ENCODE measurements around the gene OMP. TPM values are rescaled to one million over a fixed set of nuclear protein-coding genes. Genes with fewer than 3 reads are reported as not detected.

Gene OMP
- total RNA-seq, 2 donors from 2014 or later = not detected

DNA sequence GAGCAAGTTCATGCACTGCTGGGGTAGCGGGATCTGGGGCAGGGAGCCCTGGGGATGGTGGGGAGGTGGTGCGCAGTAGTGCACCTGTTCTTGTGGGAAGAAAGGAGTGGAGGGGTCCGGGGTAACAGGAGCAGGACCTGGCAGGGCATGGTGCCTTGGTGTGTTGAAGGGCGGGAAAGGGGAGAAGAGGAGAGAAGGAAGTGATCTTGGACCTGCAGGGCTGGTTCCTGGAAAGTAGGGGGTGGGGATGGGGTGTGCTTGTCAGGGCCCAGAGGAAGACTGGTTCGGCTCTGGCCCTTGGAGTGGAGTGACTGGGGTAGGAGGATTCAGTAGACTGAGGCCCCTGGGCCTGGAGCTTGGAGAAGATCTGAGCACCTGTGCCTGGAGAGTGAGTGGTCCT, 46.7 kb upstream of the OMP start:
- intact Hi-C loops (cut with DNase I) = no loop called here
- 87 to 96% methylated on average over 5 of the region's 5 CpGs for WGBS, 2 donors
- Histone ChIP-seq H3K27me3 (no peaks in the 10 kb centered on the region), H3K4me3 (no peak overlapping the region), H3K9me3 (peaks cover 0 to 12% (median 0%) of the 10 kb centered on the region in 3 donors), H3K27ac (no peak overlapping the region), H3K4me1 (peaks cover 8% of the 10 kb centered on the region), H3K36me3 (replicated peaks in 1 of 2; ENCODE audit: insufficient read depth in 1 of 2, low read depth in 2 of 2) (no peaks in the 10 kb centered on the region)
- DNase-seq (no peak), ATAC-seq (no peak)
- TF ChIP-seq, protein P1, sequence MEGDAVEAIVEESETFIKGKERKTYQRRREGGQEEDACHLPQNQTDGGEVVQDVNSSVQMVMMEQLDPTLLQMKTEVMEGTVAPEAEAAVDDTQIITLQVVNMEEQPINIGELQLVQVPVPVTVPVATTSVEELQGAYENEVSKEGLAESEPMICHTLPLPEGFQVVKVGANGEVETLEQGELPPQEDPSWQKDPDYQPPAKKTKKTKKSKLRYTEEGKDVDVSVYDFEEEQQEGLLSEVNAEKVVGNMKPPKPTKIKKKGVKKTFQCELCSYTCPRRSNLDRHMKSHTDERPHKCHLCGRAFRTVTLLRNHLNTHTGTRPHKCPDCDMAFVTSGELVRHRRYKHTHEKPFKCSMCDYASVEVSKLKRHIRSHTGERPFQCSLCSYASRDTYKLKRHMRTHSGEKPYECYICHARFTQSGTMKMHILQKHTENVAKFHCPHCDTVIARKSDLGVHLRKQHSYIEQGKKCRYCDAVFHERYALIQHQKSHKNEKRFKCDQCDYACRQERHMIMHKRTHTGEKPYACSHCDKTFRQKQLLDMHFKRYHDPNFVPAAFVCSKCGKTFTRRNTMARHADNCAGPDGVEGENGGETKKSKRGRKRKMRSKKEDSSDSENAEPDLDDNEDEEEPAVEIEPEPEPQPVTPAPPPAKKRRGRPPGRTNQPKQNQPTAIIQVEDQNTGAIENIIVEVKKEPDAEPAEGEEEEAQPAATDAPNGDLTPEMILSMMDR (IDR thresholded peaks at IDR 0.05) = no peak
- no peak for TF ChIP-seq POLR2A (IDR thresholded peaks at IDR 0.05)

DNA sequence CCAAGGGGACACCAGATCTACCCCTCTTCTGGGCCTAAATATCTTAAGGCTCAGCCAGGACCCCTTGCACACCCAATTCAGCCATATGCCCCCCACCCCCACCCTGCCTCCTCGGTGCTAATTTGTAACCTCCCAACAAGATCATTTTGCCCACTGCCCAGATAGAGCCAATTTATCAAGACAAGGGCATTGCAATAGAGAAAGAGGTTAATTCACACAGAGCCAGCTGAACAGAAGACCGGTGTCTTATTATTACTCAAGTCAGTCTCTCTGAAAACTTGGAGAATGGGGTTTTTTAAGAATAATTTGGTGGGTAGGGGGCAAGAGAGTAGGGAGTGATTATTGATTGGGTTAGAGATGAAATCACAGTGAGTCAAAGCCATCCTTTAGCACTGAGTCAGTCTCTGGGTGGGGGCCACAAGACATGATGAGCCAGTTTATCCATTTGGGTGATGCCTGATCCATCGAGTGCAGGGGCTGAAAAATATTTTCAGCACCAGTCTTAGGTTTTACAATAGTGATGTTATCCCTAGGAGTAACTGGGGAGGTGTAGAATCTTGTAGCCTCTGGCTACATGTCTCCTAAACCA, 45.7 kb upstream of the OMP start:
- H3K9me3 ChIP-seq = peaks cover 0 to 12% (median 0%) of the 10 kb centered on the region in 3 donors
- H3K36me3 ChIP-seq (replicated peaks in 1 of 2; ENCODE audit: insufficient read depth in 1 of 2, low read depth in 2 of 2) = no peaks in the 10 kb centered on the region
- H3K4me1 ChIP-seq = peaks cover 18% of the 10 kb centered on the region
- intact Hi-C loops (cut with DNase I) = no loop called here
- H3K4me3 ChIP-seq = no peak overlapping the region
- H3K27ac ChIP-seq = no peak overlapping the region
- DNase-seq = no peak
- no peak for ATAC-seq
- 78 to 82% methylated on average over 3 of the region's 3 CpGs for WGBS, 2 donors
- TF ChIP-seq, protein P1 (IDR thresholded peaks at IDR 0.05) = no peak
- TF ChIP-seq POLR2A (IDR thresholded peaks at IDR 0.05) = no peak
- no peaks in the 10 kb centered on the region for H3K27me3 ChIP-seq

DNA sequence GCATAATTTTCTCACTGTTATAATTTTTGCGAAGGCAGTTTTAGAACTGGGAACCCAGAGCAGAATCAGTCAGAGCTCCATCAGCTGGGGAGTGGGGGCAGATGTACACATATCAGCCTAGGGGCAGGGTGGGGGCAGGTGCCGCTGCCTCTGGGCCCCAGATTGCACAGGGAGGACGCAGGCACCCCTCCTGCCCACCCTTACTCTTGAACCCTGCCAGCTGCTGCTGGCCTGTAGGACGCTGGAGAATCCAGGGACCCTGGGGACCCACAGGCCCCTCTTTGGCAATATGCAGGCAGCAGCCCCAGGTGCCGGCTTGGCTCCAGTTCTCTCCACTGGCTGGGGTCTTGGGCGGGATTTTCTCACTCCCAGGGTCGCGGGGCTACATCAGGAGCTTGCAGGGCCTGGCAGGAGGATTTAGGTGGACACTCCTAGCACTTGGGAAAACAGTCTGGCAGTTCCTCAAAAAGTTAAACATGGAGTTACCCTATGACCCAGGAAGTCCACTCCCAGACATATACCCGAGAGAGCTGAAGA, 44.6 kb upstream of the OMP start:
- H3K4me1 ChIP-seq = peaks cover 22% of the 10 kb centered on the region
- intact Hi-C loops (cut with DNase I) = no loop called here
- 71 to 74% methylated on average over 6 to 9 of the region's 9 CpGs for WGBS, 2 donors
- peaks cover 0 to 12% (median 0%) of the 10 kb centered on the region in 3 donors for H3K9me3 ChIP-seq
- no peak for DNase-seq
- no peak overlapping the region for H3K4me3 ChIP-seq
- no peak for TF ChIP-seq POLR2A (IDR thresholded peaks at IDR 0.05)
- TF ChIP-seq, protein P1 (IDR thresholded peaks at IDR 0.05) = no peak
- H3K36me3 ChIP-seq (replicated peaks in 1 of 2; ENCODE audit: insufficient read depth in 1 of 2, low read depth in 2 of 2) = no peaks in the 10 kb centered on the region
- ATAC-seq = no peak
- H3K27ac ChIP-seq = no peak overlapping the region
- no peaks in the 10 kb centered on the region for H3K27me3 ChIP-seq

DNA sequence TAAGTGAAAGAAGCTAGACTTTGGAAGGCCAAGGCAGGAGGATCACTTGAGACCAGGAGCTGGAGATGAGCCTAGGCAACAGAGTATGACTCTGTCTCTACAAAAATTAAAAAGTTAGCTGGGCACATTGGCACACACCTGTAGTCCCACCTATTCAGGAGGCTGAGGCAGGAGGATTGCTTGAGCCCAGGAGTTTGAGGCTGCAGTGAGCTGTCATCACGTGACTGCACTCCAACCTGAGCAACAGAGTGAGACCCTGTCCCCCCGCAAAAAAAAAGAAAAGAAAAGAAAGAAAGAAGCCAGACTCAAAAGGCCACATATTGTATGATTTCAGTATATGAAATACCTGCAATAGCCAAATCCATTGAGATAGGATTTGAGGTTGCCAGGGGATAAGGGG, 43.7 kb upstream of the OMP start:
- H3K4me1 ChIP-seq = peaks cover 30% of the 10 kb centered on the region
- no peaks in the 10 kb centered on the region for H3K36me3 ChIP-seq (replicated peaks in 1 of 2; ENCODE audit: insufficient read depth in 1 of 2, low read depth in 2 of 2)
- TF ChIP-seq, protein P1 (IDR thresholded peaks at IDR 0.05) = no peak
- TF ChIP-seq POLR2A (IDR thresholded peaks at IDR 0.05) = no peak
- no peaks in the 10 kb centered on the region for H3K27me3 ChIP-seq
- peaks cover 0 to 12% (median 0%) of the 10 kb centered on the region in 3 donors for H3K9me3 ChIP-seq
- no peak overlapping the region for H3K4me3 ChIP-seq
- 78 to 96% methylated on average over 2 of the region's 2 CpGs for WGBS, 2 donors
- H3K27ac ChIP-seq = no peak overlapping the region
- DNase-seq (no peak), ATAC-seq (no peak)
- intact Hi-C loops (cut with DNase I) = no loop called here

DNA sequence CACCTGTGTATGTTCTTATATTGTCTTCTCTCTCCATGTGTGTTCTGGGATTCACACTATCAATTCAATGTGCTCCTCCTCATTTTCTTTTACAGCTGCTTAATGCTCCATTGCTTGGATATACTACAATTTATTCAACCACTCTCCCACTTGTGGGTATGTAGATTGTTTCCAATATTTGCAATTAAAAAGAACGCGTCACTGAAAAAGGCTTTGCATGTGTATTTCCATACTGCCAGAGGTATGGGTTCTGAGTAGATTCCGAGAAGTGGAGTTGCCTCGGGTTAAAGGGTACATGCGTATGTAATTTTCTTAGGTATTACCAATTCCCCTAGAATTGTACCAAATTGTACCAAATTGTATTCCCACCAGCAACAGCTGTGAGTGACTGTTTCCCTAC, 42.8 kb upstream of the OMP start:
- 85 to 90% methylated on average over 5 of the region's 5 CpGs for WGBS, 2 donors
- intact Hi-C loops (cut with DNase I) = no loop called here
- H3K36me3 ChIP-seq (replicated peaks in 1 of 2; ENCODE audit: insufficient read depth in 1 of 2, low read depth in 2 of 2) = no peaks in the 10 kb centered on the region
- no peak for TF ChIP-seq POLR2A (IDR thresholded peaks at IDR 0.05)
- TF ChIP-seq, protein P1 (IDR thresholded peaks at IDR 0.05) = no peak
- H3K27ac ChIP-seq = no peak overlapping the region
- H3K4me3 ChIP-seq = no peak overlapping the region
- peaks cover 33% of the 10 kb centered on the region for H3K4me1 ChIP-seq
- H3K27me3 ChIP-seq = no peaks in the 10 kb centered on the region
- H3K9me3 ChIP-seq = peaks cover 0 to 12% (median 0%) of the 10 kb centered on the region in 3 donors
- DNase-seq = no peak
- ATAC-seq = no peak

Measured in body of pancreas (tissue), 4 donors.